Prostate gland (tissue), 2 donors: ENCODE measurements around the gene TMEM181.

Experiments used
- POLR2A ChIP-seq: fragments of 450-650 bp; IDR thresholded peaks from one replicate; pipeline ENCODE4 v1.6.1; 2016; ENCODE audit warnings: antibody characterized with exemption, mild to moderate bottlenecking
- TF ChIP-seq, protein P1 (sequence below), 4 experiments: fragments of 200-600 bp in 2 of 4; fragments of 450-650 bp in 2 of 4; sonication (generic) in 2 of 4; IDR thresholded peaks; 1 replicate in 3 of 4; 2 replicates in 1 of 4; pipeline ENCODE4 v1.5.1; 2016 to 2019; ENCODE audit warnings: antibody characterized with exemption in 4 of 4, mild to moderate bottlenecking in 2 of 4, moderate library complexity in 2 of 4

DNA sequence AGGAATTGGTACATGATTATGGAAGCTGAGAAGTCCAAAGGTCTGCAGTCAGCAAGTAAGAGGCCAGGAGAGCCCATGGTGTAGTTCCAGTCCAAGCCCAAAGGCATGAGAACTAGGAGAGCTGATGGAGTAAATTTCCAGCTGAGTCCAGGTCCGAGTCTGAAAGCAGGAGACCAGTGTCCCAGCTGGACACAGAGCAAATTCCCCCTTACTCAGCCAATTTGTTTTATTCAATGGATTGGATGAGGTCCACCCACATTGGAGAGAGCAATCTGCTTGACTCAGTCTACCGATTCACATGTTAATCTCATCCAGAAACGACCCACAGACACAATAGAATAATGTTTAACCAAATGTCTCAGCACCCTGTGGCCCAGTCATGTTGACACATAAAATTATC, 14.9 kb downstream of the TMEM181 start:
- TF ChIP-seq, protein P1, sequence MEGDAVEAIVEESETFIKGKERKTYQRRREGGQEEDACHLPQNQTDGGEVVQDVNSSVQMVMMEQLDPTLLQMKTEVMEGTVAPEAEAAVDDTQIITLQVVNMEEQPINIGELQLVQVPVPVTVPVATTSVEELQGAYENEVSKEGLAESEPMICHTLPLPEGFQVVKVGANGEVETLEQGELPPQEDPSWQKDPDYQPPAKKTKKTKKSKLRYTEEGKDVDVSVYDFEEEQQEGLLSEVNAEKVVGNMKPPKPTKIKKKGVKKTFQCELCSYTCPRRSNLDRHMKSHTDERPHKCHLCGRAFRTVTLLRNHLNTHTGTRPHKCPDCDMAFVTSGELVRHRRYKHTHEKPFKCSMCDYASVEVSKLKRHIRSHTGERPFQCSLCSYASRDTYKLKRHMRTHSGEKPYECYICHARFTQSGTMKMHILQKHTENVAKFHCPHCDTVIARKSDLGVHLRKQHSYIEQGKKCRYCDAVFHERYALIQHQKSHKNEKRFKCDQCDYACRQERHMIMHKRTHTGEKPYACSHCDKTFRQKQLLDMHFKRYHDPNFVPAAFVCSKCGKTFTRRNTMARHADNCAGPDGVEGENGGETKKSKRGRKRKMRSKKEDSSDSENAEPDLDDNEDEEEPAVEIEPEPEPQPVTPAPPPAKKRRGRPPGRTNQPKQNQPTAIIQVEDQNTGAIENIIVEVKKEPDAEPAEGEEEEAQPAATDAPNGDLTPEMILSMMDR (IDR thresholded peaks at IDR 0.05) = no peak
- no peak for TF ChIP-seq POLR2A
